ENCODE measurements around the gene TCF3.

The TCF3 gene

DNA sequence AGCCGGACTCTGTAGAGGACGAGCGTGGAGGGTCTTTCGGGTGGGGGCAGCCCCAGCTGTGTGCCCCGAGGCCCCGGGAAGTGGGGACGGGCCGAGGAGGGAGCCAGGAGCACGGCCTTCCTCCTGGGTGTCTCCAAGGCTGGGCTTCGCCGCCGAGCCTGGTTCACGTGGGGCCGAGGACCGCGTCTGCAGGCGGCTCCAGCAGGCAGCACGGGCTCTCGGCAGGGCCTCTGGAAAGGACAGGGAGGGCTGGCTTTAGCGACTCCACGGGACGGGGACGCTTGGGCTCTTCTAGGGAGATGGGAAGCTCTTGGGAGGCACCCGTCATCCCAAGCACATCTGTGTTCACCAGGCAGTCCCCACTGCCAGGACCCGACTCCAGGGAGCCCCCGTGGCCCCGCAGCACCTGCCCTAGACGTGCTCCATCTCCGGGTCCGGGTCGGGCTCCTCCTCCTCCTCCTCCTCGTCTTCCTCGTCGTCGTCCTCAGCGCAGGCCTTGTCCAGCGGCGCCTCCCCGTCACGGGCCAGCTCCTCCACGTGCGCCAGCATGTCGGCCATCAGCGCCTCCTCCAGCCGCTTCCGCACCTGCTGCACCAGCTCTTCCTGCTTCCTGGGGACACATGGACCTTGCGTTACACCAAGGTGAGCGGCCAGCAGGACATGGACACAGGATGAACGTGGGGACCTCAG, 74.3 kb downstream of the TCF3 start:
- no peak for DNase-seq

- DNase-seq, result no peak
Observed at GRCh38 chr19:1577090-1577928, 75.1 kb downstream of the TCF3 start.

GRCh38 chr19:1576242-1577089, 75.9 kb downstream of the TCF3 start:
- no peak for DNase-seq

GRCh38 chr19:1575323-1576241, 76.8 kb downstream of the TCF3 start:
- no peak for DNase-seq

DNA sequence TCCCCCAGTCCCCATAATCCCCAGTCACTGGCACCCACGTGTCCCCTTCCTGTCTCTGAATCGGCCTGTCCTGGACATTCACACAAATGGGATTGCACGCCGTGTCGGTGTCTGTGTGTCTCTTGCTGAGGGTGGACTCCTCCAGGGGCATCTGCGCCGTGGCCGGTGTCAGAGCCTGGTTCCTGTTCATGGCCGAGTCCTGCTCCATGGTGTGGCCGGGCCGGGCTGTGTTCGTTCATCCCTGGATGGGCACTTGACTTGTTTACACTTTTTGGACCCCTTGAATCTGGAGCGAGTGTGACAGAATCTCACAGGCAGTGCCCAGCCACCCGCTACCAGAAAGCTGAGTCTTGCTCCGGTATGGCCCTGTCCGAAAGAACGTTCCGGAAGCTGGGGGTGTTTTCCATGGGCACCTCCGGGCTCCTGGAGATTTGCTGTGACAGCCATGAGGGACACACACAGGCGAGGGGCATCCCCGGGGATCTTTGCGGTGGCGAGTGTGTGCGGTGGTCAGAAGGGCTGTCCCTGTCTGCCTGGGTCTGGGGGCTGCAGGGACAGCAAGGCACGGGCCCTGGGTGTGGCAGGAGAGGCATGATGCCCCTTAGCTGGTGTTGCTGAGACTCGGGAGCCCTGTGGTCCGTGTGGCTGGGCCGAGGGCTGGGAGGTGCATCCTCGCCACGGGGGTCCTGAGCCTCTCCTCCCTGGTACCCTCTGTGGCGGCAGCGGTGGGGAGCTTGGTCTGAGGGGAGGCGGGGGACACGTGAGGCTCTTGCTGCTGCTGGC, 77.9 kb downstream of the TCF3 start:
- DNase-seq, result no peak

DNA sequence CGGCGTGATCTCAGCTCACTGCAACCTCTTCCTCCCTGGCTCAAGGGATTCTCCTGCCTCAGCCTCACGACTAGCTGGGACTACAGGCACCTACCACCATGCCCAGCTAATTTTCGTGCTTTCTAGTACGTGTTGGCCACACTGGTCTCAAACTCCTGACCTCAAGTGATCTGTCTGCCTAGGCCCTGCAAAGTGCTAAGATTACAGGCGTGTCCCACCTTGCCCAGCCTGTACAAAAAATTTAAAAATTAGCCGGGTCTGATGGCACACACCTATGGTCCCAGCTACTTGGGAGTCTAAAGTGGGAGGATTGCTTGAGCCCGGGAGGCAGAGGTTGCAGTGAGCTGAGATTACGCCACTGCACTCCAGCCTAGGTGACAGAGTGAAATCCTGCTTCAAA, 79.6 kb downstream of the TCF3 start:
- DNase-seq, result no peak

GRCh38 chr19:1571358-1571757, 81.1 kb downstream of the TCF3 start:
- DNase-seq, result no peak

- DNase-seq, result no peak
Observed at GRCh38 chr19:1570836-1571235, 81.6 kb downstream of the TCF3 start.

GRCh38 chr19:1569997-1570396, 82.4 kb downstream of the TCF3 start:
- no peak for DNase-seq

GRCh38 chr19:1568320-1569019, 83.9 kb downstream of the TCF3 start, which contains the start of gene MEX3D:
Gene MEX3D (minus strand): TSS chr19:1568325. CDS start chr19:1568058, 267 bp downstream.
- DNase-seq, result peak; percentile 76

DNA sequence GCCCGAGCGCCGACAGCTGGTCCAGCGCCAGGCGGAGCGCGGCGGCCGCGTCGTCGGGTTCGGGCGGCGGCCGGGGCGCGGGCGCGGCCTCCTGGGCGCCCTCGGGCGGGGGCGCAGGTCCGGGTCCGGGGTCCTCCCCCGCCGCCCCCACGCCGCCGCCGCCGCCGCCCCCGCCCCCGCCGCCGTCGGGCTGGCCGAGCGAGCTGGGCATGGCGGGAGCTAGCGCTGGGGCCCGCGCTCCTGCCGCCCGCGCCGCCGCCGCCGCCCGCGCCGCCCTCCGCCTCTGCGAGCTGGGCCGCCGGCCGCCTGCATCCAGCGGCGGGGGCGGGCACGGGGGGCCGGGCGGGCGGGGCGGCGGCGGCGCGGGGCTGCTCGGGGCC, 84.6 kb downstream of the TCF3 start:
- no peak for DNase-seq

- peak; percentile 63 for DNase-seq
Observed at GRCh38 chr19:1567116-1567847, 85.1 kb downstream of the TCF3 start.

DNA sequence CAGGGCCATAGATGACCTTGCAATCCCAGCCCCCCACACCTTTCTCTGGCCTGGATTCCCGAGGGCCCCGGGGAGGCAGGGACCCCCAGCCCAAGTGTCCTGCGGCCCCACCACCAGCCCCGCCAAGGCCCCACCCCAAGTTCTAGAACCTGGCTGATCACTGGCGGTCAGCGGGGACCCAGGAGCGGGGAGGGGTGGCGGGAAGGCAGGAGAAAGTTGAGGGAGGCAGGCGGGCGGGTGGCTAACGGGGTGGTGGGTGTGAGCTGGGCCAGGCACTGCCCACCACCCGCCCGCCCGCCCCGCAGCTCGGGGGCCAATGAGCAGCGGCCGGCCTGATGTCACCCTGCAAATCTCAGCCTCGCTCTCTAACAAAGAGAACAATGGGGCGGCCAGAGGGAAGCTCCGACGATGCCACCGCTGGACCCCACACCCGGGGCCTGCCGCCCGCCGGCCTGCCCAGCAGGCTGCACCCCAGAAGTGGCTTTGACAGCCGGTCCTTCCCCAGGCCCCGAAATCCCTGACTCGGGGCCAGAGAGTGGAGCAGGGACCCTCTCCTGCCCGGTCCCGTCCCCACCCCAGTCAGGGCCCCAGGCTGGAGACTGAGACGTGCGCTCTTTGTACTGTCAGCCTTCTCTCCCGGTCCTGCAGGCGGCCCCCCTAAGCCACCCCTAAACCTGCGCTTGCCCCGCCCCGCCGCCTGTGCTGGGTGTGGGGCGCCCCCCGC, 85.9 kb downstream of the TCF3 start:
- DNase-seq, result peak; percentile 95

DNA sequence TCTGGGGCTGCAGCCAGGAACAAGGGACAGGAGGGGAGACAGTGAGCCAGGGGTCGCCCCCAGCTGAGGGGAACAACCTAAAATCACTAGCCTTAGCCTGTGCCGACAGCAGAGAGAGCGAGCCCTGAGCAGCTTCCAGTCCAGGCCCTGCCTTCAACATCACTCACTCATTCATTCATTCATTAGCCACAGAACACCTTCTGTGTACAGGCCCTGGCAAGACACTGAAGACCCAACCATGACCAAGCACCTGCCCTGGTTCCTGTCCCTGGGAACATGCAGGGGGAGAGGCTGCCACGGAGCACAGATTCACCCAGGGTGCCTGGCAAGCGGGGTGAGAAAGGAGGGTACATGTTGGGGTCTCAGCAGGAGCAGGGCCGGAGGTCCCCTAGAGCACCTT, 89.2 kb downstream of the TCF3 start:
- no peak for DNase-seq

DNA sequence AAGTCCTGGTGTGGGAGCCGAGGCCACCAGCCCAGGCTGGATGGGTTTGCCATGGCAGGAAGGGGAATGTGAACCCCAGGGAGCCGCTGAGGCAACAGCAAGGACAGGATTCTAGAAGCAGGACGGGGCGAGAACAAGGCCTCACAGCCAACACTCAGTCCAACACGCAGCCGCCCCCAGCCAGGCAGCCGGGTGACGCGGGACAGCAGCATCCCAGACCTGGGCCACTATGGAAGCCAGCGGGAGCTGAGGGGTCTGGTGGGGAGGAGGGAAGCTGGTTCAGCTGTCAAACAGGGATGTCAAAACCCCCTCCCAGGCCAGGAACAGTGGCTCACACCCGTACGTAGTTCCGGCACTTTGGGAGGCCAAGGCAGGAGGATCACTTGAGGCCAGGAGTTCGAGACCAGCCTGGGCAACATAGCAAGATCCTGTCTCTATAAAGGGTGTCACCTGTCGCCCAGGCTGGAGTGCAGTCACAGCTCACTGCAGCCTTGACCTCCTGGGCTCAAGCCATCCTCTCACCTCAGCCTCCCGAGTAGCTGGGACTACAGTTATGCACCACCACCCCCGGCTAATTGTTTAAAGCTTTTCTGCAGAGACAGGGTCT, 91.1 kb downstream of the TCF3 start:
- DNase-seq, result no peak

- DNase-seq, result no peak
Observed at GRCh38 chr19:1560286-1560882, 92.0 kb downstream of the TCF3 start.
